K562 (cell line): ENCODE data around the gene ZSWIM9. TPM values are rescaled to one million over a fixed set of nuclear protein-coding genes. Genes with fewer than 3 reads are reported as not detected.
A peak's percentile ranks its signal among the peaks of the same experiment; 100 is the strongest.

ENCODE experiments used
- CREBBP ChIP-seq: IDR thresholded peaks from one replicate; pipeline ENCODE4 v1.6.1; 2012; ENCODE audit warnings: low read depth, mild to moderate bottlenecking, control low read depth, inconsistent platforms, low read length
- FOS ChIP-seq: IDR thresholded peaks from 3 replicates; pipeline ENCODE4 v1.6.1; 2011; ENCODE audit not compliant: insufficient read length; ENCODE audit errors: extremely low read depth
- FOXJ3 ChIP-seq: sonication (generic); formaldehyde crosslinking; IDR thresholded peaks from 2 replicates; pipeline ENCODE4 v1.4.0; 2020; ENCODE audit warnings: mild to moderate bottlenecking, missing genetic modification reagents
- HDAC3 ChIP-seq: fragments of 450-650 bp; IDR thresholded peaks from 2 replicates; pipeline ENCODE4 v1.6.1; 2018; ENCODE audit warnings: borderline replicate concordance, mild to moderate bottlenecking, moderate library complexity; ENCODE audit not compliant: partially characterized antibody
- KDM2B ChIP-seq: fragments of 250-450 bp; sonication (Bioruptor Pico); IDR thresholded peaks from 2 replicates; pipeline ENCODE4 v1.8.0; 2021; ENCODE audit warnings: mild to moderate bottlenecking, moderate library complexity
- KHSRP ChIP-seq: fragments of 450-650 bp; IDR thresholded peaks from 2 replicates; pipeline ENCODE4 v1.6.1; 2017
- NR2C2 ChIP-seq, 2 experiments: fragments of 200-800 bp in 1 of 2; sonication (Bioruptor generic) in 1 of 2; sonication (generic) in 1 of 2; formaldehyde crosslinking in 1 of 2; IDR thresholded peaks; 2 replicates each; pipeline versions ENCODE4 v1.6.1 to v1.8.0; 2016 to 2022; ENCODE audit warnings: mild to moderate bottlenecking in 1 of 2, missing compliant biosample characterization in 1 of 2, missing genetic modification characterization in 1 of 2, missing genetic modification reagents in 1 of 2
- NRF1 ChIP-seq, 2 experiments: fragments of 450-650 bp; IDR thresholded peaks in 1 of 2; conservative IDR thresholded peaks in 1 of 2; 2 replicates each; pipeline ENCODE4 v1.6.1; 2014; ENCODE audit warnings: mild to moderate bottlenecking in 2 of 2
- OTX1 ChIP-seq: fragments of 450-650 bp; formaldehyde crosslinking; IDR thresholded peaks from 2 replicates; pipeline ENCODE4 v1.4.0; 2022; ENCODE audit warnings: mild to moderate bottlenecking
- PHTF2 ChIP-seq: fragments of 250-450 bp; sonication (Bioruptor Pico); IDR thresholded peaks from 2 replicates; pipeline ENCODE4 v1.5.0; 2021; ENCODE audit warnings: mild to moderate bottlenecking
- SMAD4 ChIP-seq: fragments of 250-450 bp; sonication (Bioruptor Pico); conservative IDR thresholded peaks from 2 replicates; pipeline ENCODE4 v1.8.0; 2021; ENCODE audit warnings: inconsistent platforms, mild to moderate bottlenecking, moderate library complexity
- SMARCA5 ChIP-seq: fragments of 450-650 bp; IDR thresholded peaks from 2 replicates; pipeline ENCODE4 v1.6.1; 2016
- TEAD1 ChIP-seq, 2 experiments: fragments of 450-650 bp in 1 of 2; sonication (generic) in 1 of 2; formaldehyde crosslinking; IDR thresholded peaks; 2 replicates each; pipeline versions ENCODE4 v1.4.0 to v1.8.0; 2020 to 2022; ENCODE audit warnings: mild to moderate bottlenecking in 2 of 2, missing genetic modification reagents in 1 of 2
- TRIM24 ChIP-seq, 2 experiments: fragments of 450-650 bp; IDR thresholded peaks; 2 replicates each; pipeline ENCODE4 v1.6.1; 2016
- ZC3H8 ChIP-seq: fragments of 450-650 bp; IDR thresholded peaks from 2 replicates; pipeline ENCODE4 v1.6.1; 2017
- ZNF121 ChIP-seq: sonication (generic); formaldehyde crosslinking; conservative IDR thresholded peaks from 2 replicates; pipeline ENCODE4 v1.8.0; 2022; ENCODE audit warnings: missing genetic modification reagents
- ZNF175 ChIP-seq: fragments of 200-800 bp; sonication (Bioruptor generic); IDR thresholded peaks from 2 replicates; pipeline ENCODE4 v1.6.1; 2016; ENCODE audit warnings: low read depth, mild to moderate bottlenecking, missing genetic modification characterization, missing compliant biosample characterization
- ZNF23 ChIP-seq: fragments of 250-450 bp; sonication (Bioruptor Pico); IDR thresholded peaks from 2 replicates; pipeline ENCODE4 v1.4.0; 2020; ENCODE audit warnings: mild to moderate bottlenecking
- ZNF584 ChIP-seq: fragments of 200-800 bp; sonication (Bioruptor generic); IDR thresholded peaks from 2 replicates; pipeline ENCODE4 v1.6.1; 2016; ENCODE audit warnings: low read depth, mild to moderate bottlenecking, missing genetic modification characterization, missing compliant biosample characterization
- ZNF707 ChIP-seq: fragments of 250-450 bp; sonication (Bioruptor Pico); conservative IDR thresholded peaks from 2 replicates; pipeline ENCODE4 v1.8.0; 2022; ENCODE audit warnings: inconsistent platforms, mild to moderate bottlenecking, moderate library complexity
- polyA plus RNA-seq, 8 experiments: library from polyadenylated mRNA; depleted of rRNA in 4 of 8; stranded (reverse) in 5 of 8; unstranded in 3 of 8; fragments of >200 nt; fragmentation: Nextera tagmentation in 2 of 8; fragmentation: Illumina TruSeq in 1 of 8; extraction: Ambion mirVana in 2 of 8; extraction: Trizol in 1 of 8; gene quantifications; 2 replicates each; pipeline versions ENCODE4 v1.2.1 to v1.2.3, GENCODE V29; 2011 to 2014; ENCODE audit warnings: inconsistent platforms in 1 of 8, missing spikeins in 1 of 8
- total RNA-seq, 7 experiments: library from RNA; depleted of rRNA in 6 of 7; stranded (reverse); fragments of >200 nt in 6 of 7; fragmentation: Illumina TruSeq in 2 of 7; extraction: Trizol in 2 of 7; gene quantifications; 2 replicates each; pipeline versions ENCODE4 v1.2.1 to v1.2.3, GENCODE V29; 2011 to 2021; ENCODE audit warnings: low replicate concordance in 1 of 7
- TF ChIP-seq, protein P1 (sequence below): fragments of 250-450 bp; sonication (Bioruptor Pico); IDR thresholded peaks from 2 replicates; pipeline ENCODE4 v1.5.1; 2021; ENCODE audit warnings: mild to moderate bottlenecking
- TF ChIP-seq, protein P2 (sequence below): fragments of 450-650 bp; conservative IDR thresholded peaks from 2 replicates; pipeline ENCODE4 v1.6.1; 2016; ENCODE audit warnings: missing genetic modification characterization, low read depth, mild to moderate bottlenecking, missing compliant biosample characterization, moderate library complexity

Gene ZSWIM9
- total and polyA plus RNA-seq, 9 of the 15 experiments (the other 6 are each of a cell fraction or from before 2014, with no cell fraction given) = 0.04 to 1.4 (median 0.34) TPM; not detected in 1

DNA sequence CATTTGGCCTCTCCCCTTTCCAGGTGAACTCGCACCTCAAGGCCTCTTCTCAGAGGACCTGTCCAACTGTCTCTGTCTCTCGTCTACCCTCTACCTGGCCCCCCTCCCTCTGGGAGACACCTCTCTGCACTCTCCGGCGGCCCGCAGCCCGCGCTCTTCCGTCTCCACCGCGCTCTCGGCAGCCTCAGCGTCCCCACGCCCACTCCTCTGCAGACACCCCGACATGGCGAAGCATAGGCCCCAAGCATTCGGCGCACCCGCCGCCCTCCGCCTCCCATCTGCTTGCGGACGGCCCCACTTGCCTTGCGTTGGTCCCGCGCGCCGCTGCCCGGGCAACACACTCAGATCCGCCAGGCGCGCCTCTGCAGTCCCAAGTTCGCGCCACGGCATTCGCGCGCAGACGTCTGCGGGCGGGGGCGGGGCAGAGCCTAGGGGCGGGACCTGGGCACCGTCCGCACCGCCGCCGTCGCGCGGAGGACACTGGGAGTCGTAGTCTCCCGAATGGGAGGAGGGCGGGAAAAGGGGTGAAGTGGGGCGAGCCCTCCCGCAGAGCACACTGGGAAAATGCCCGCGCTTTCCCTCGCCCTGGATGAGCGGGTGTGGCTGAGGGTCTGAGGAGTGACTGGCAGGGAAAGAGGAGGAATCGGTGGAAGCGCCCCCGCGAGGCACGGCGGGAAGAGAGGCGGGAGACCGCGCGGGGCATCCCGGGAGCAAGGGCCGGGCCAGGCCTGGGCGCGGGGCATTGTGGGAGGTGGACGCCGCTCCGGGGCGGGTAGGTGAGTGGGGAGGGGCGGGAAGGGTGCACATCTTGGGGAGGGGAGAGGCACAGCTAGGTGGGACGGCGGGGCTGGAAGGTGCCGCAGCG, at the start of gene ZSWIM9, which contains the start of gene LIG1 (continued):
- TF ChIP-seq, protein P1, sequence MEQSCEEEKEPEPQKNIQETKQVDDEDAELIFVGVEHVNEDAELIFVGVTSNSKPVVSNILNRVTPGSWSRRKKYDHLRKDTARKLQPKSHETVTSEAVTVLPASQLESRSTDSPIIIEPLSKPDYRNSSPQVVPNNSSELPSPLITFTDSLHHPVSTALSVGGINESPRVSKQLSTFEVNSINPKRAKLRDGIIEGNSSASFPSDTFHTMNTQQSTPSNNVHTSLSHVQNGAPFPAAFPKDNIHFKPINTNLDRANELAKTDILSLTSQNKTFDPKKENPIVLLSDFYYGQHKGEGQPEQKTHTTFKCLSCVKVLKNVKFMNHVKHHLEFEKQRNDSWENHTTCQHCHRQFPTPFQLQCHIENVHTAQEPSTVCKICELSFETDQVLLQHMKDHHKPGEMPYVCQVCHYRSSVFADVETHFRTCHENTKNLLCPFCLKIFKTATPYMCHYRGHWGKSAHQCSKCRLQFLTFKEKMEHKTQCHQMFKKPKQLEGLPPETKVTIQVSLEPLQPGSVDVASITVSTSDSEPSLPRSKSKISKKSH = no peak
- TF ChIP-seq SMARCA5 (peak; percentile 33; the same call in 1 of the 2 replicates), HDAC3 (no peak), TRIM24 (IDR thresholded peaks at IDR 0.05) (0 out of 4 replicates have a peak, but pooled peaks of 1 of the 2 experiments have one; percentile 16), ZNF23 (CRISPR knock-in tag) (no peak), ZNF584 (CRISPR knock-in tag) (peak; percentile 41; the same call in 1 of the 2 replicates), FOXJ3 (CRISPR knock-in tag) (no peak), ZNF121 (CRISPR knock-in tag) (no peak), FOS (no peak), ZNF175 (CRISPR knock-in tag) (peak; percentile 75; the same call in 1 of the 2 replicates), OTX1 (CRISPR knock-in tag) (peak; percentile 5; the same call in 1 of the 2 replicates), KDM2B (CRISPR knock-in tag) (peak; percentile 68; the same call in 1 of the 2 replicates), PHTF2 (CRISPR knock-in tag) (no peak), SMAD4 (CRISPR knock-in tag) (peak; percentile 80), ZNF707 (CRISPR knock-in tag) (no peak), NRF1 (conservative IDR thresholded peaks at IDR 0.05 in 1 of 2, IDR thresholded peaks at IDR 0.05 in 1 of 2) (peak; percentile 90 to 91), KHSRP (no peak), ZC3H8 (no peak), TEAD1 (CRISPR knock-in tag; IDR thresholded peaks at IDR 0.05) (peak; percentile 71 to 84; a peak in 3 of 4 replicates), CREBBP (no peak), NR2C2 (CRISPR knock-in tag; IDR thresholded peaks at IDR 0.05) (0 out of 2 replicates have a peak, but pooled peaks have one; percentile 52), NR2C2 (tag; IDR thresholded peaks at IDR 0.05) (peak; percentile 83)
- TF ChIP-seq, protein P2, sequence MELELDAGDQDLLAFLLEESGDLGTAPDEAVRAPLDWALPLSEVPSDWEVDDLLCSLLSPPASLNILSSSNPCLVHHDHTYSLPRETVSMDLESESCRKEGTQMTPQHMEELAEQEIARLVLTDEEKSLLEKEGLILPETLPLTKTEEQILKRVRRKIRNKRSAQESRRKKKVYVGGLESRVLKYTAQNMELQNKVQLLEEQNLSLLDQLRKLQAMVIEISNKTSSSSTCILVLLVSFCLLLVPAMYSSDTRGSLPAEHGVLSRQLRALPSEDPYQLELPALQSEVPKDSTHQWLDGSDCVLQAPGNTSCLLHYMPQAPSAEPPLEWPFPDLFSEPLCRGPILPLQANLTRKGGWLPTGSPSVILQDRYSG (tag) = 0 out of 2 replicates have a peak, but pooled peaks have one; percentile 42
